GM12878 (cell line): ENCODE data around the gene TDP2. TPM values are rescaled to one million over a fixed set of nuclear protein-coding genes. Genes with fewer than 3 reads are reported as not detected.

Source experiments
- ATAC-seq: fragments of 200-7000 bp; cut with Tn5 transposase; 3 replicates; pipeline ENCODE4 v1.9.1; 2020; ENCODE audit warnings: mild to moderate bottlenecking, moderate library complexity
- BruUV-seq: library from RNA; stranded (reverse); fragments of 400-500 nt; replicated peaks from 2 replicates; lab custom pipeline; 2021; lab: Mats Ljungman, UMichigan
- CTCF ChIA-PET: fragments of 300-600 bp; sonication (Branson Sonifier 250); formaldehyde crosslinking; extraction: SDS; loops from one replicate; lab custom pipeline; 2021; ENCODE audit warnings: inconsistent platforms; lab: Yijun Ruan, JAX
- POLR2A ChIA-PET: fragments of 350-600 bp; formaldehyde crosslinking; extraction: SDS; loops from one replicate; lab custom pipeline; 2021; ENCODE audit warnings: inconsistent platforms; lab: Charles Lee
- RAD21 ChIA-PET: fragments of 300-600 bp; sonication (Branson Sonifier 250); formaldehyde crosslinking; loops from one replicate; lab custom pipeline; 2023; ENCODE audit warnings: antibody characterized with exemption; ENCODE audit not compliant: unreplicated experiment; lab: Charles Lee
- SMC1A ChIA-PET: fragments of 300-600 bp; sonication (Branson Sonifier 250); formaldehyde crosslinking; loops from one replicate; lab custom pipeline; 2023; ENCODE audit not compliant: unreplicated experiment, uncharacterized antibody; lab: Charles Lee
- DNase-seq: peaks from one replicate; pipeline ENCODE4 v3.0.0-alpha.2; 2011; ENCODE audit warnings: low read depth, low spot score
- FAIRE-seq: peaks from 3 replicates; lab custom pipeline; 2011; peaks lifted over from hg19 to GRCh38; lab: Jason Lieb, UNC
- H2AFZ ChIP-seq: 2 replicates; pipeline ENCODE4 v1.6.0; 2011; ENCODE audit warnings: low read depth, low read length, control low read depth; ENCODE audit not compliant: control insufficient read depth
- H3K27ac ChIP-seq: 2 replicates; pipeline ENCODE4 v1.5.1; 2011; ENCODE audit warnings: control low read depth; ENCODE audit not compliant: control insufficient read depth, insufficient read depth
- H3K27me3 ChIP-seq, 2 experiments: replicated peaks in 1 of 2; 2 replicates each; pipeline versions ENCODE4 v1.6.0 to v1.6.1; 2011; ENCODE audit warnings: low read length in 1 of 2; ENCODE audit not compliant: control insufficient read depth in 2 of 2, insufficient read depth in 2 of 2
- H3K36me3 ChIP-seq, 2 experiments: 2 replicates each; pipeline ENCODE4 v1.5.1; 2011; ENCODE audit warnings: low read length in 1 of 2; ENCODE audit not compliant: control insufficient read depth in 2 of 2, insufficient read depth in 2 of 2
- H3K4me1 ChIP-seq: 2 replicates; pipeline ENCODE4 v1.6.1; 2011; ENCODE audit warnings: mild to moderate bottlenecking, low read length, moderate library complexity, mixed read lengths; ENCODE audit not compliant: control insufficient read depth, insufficient read depth
- H3K4me2 ChIP-seq: 2 replicates; pipeline ENCODE4 v1.6.0; 2011; ENCODE audit warnings: control low read depth; ENCODE audit not compliant: control insufficient read depth, insufficient read depth
- H3K4me3 ChIP-seq: fragments of 200-600 bp; sonication (generic); 2 replicates; pipeline ENCODE4 v1.5.1; 2016
- H3K79me2 ChIP-seq: 2 replicates; pipeline ENCODE4 v1.6.0; 2011; ENCODE audit warnings: low read length; ENCODE audit not compliant: control insufficient read depth, insufficient read depth
- H3K9ac ChIP-seq: 2 replicates; pipeline ENCODE4 v1.8.0; 2011; ENCODE audit warnings: low read length, control low read depth, mixed read lengths; ENCODE audit not compliant: control insufficient read depth, insufficient read depth
- H3K9me3 ChIP-seq: replicated peaks from 3 replicates; pipeline ENCODE4 v1.5.1; 2011; ENCODE audit warnings: mild to moderate bottlenecking, low read length; ENCODE audit not compliant: control insufficient read depth, insufficient read depth
- H4K20me1 ChIP-seq: 2 replicates; pipeline ENCODE4 v1.6.0; 2011; ENCODE audit not compliant: control insufficient read depth, insufficient read depth
- CHD4 ChIP-seq: fragments of 200-600 bp; sonication (generic); IDR thresholded peaks from 2 replicates; pipeline ENCODE4 v1.6.1; 2016; ENCODE audit warnings: mild to moderate bottlenecking
- ETV6 ChIP-seq, 2 experiments: fragments of 450-650 bp in 1 of 2; IDR thresholded peaks in 1 of 2; conservative IDR thresholded peaks in 1 of 2; 2 replicates each; pipeline ENCODE4 v1.6.1; 2014; ENCODE audit warnings: antibody characterized with exemption in 1 of 2, borderline replicate concordance in 1 of 2, low read depth in 1 of 2, mild to moderate bottlenecking in 1 of 2, moderate library complexity in 1 of 2
- SREBF2 ChIP-seq: IDR thresholded peaks from 2 replicates; pipeline ENCODE4 v1.6.1; 2012; ENCODE audit warnings: mild to moderate bottlenecking, low read length
- STAT1 ChIP-seq: fragments of 450-650 bp; conservative IDR thresholded peaks from 2 replicates; pipeline ENCODE4 v1.6.1; 2014; ENCODE audit warnings: antibody characterized with exemption, mild to moderate bottlenecking
- SUZ12 ChIP-seq: fragments of 200-600 bp; sonication (generic); IDR thresholded peaks from one replicate; pipeline ENCODE4 v1.6.1; 2018; ENCODE audit warnings: antibody characterized with exemption, mild to moderate bottlenecking; ENCODE audit not compliant: unreplicated experiment
- WGBS: methylation state at CpG from one replicate; pipeline ENCODE4 v1.1.6; 2016; ENCODE audit warnings: low lambda C conversion rate; ENCODE audit not compliant: insufficient replicate concordance, insufficient coverage; ENCODE audit errors: missing lambda C conversion rate; 5-methylcytosine and 5-hydroxymethylcytosine counted together
- in situ Hi-C: fragments of 300-500 bp; cut with MboI; formaldehyde crosslinking; loops from 9 replicates; pipeline ENCODE4 v1.14.3; 2018; ENCODE audit warnings: mixed read lengths
- intact Hi-C: fragments of 100-400 bp; cut with micrococcal nuclease; formaldehyde crosslinking; loops from one replicate; pipeline ENCODE4 v1.14.2; 2022; ENCODE audit not compliant: unreplicated experiment
- polyA plus RNA-seq, 11 experiments: library from polyadenylated mRNA; depleted of rRNA in 4 of 11; unstranded in 6 of 11; stranded (reverse) in 5 of 11; fragments of >200 nt; fragmentation: Nextera tagmentation in 4 of 11; fragmentation: Illumina TruSeq in 1 of 11; extraction: Ambion mirVana in 4 of 11; extraction: Trizol in 1 of 11; gene quantifications; 1 replicate in 1 of 11; 2 replicates in 10 of 11; pipeline versions ENCODE4 v1.2.1 to v1.2.3, GENCODE V29; 2011 to 2016; ENCODE audit warnings: inconsistent platforms in 2 of 11, missing spikeins in 2 of 11, low read depth in 1 of 11
- total RNA-seq, 4 experiments: library from RNA; depleted of rRNA in 3 of 4; stranded (reverse); fragments of >200 nt in 3 of 4; fragmentation: Illumina TruSeq in 1 of 4; extraction: Trizol in 1 of 4; gene quantifications; 2 replicates each; pipeline versions ENCODE4 v1.2.1 to v1.2.3, GENCODE V29; 2013 to 2021

Gene TDP2
- total and polyA plus RNA-seq, 10 of the 15 experiments (the other 5 are each of a cell fraction or from before 2014, with no cell fraction given): 24.4 to 53.3 (median 38.8) TPM

- FAIRE-seq: no peak
- no TSS peak for BruUV-seq
Measured at GRCh38 chr6:24692848-24693592, 26.3 kb upstream of the TDP2 start.

GRCh38 chr6:24692415-24692814 is 25.7 kb upstream of the TDP2 start:
- no peak for FAIRE-seq
- intact Hi-C loops: loop anchor here (5.0 kb wide), 1 partner anchor 410 kb away; no protein-coding TSS in a partner anchor
- SMC1A ChIA-PET: interaction anchor here (1.2 kb wide), 1 partner anchor 108 kb away, joined by 3 read pairs; no protein-coding TSS in a partner anchor
- TF ChIP-seq CHD4 (no peak), SUZ12 (no peak), SREBF2 (no peak), ETV6 (conservative IDR thresholded peaks at IDR 0.05 in 1 of 2, IDR thresholded peaks at IDR 0.05 in 1 of 2; ENCODE audit: borderline replicate concordance in 1 of 2, low read depth in 1 of 2) (no peak)
- H3K9me3 ChIP-seq: no peaks in the 10 kb centered on the region
- no peaks in the 10 kb centered on the region for H3K79me2 ChIP-seq
- in situ Hi-C loops: loop anchor here (10.0 kb wide), 1 partner anchor 408 kb away; no protein-coding TSS in a partner anchor
- POLR2A ChIA-PET: no interaction called here
- WGBS: 80% methylated on average over 3 of the region's 3 CpGs
- no peak overlapping the region for H3K9ac ChIP-seq
- no peak overlapping the region for H3K4me3 ChIP-seq
- no peak overlapping the region for H3K4me2 ChIP-seq
- H2AFZ ChIP-seq: no peak overlapping the region
- CTCF ChIA-PET: interaction anchor here (1.2 to 2.5 kb wide), 6 partner anchors 108 to 409 kb away, joined by 3 to 8 read pairs (median 4); no protein-coding TSS in a partner anchor
- H3K27ac ChIP-seq: no peak overlapping the region
- no peak for ATAC-seq
- no peaks in the 10 kb centered on the region; the same call in 1 of the 2 replicates for H3K4me1 ChIP-seq
- BruUV-seq: no TSS peak
- H4K20me1 ChIP-seq: no peaks in the 10 kb centered on the region
- RAD21 ChIA-PET: interaction anchor here (1.5 kb wide), 1 partner anchor 111 kb away, joined by 4 read pairs; no protein-coding TSS in a partner anchor
- no peaks in the 10 kb centered on the region for H3K27me3 ChIP-seq
- DNase-seq: no peak
- no peaks in the 10 kb centered on the region for H3K36me3 ChIP-seq

More at GRCh38 chr6:24692848-24693592, 26.3 kb upstream of the TDP2 start:
- in situ Hi-C loops: loop anchor here (10.0 kb wide), 1 partner anchor 408 kb away; no protein-coding TSS in a partner anchor
- H3K4me2 ChIP-seq: no peak overlapping the region
- CTCF ChIA-PET: interaction anchor here (0.8 to 2.5 kb wide), 5 partner anchors 8 to 410 kb away, joined by 3 to 8 read pairs (median 4); no protein-coding TSS in a partner anchor
- POLR2A ChIA-PET: no interaction called here
- SMC1A ChIA-PET: no interaction called here
- no peak for TF ChIP-seq STAT1
- RAD21 ChIA-PET: interaction anchor here (1.5 kb wide), 1 partner anchor 112 kb away, joined by 4 read pairs; no protein-coding TSS in a partner anchor
- no peaks in the 10 kb centered on the region for H3K36me3 ChIP-seq
- H3K4me1 ChIP-seq: no peaks in the 10 kb centered on the region; the same call in 1 of the 2 replicates
- no peaks in the 10 kb centered on the region for H4K20me1 ChIP-seq
- no peak overlapping the region for H3K27ac ChIP-seq
- no peaks in the 10 kb centered on the region for H3K9me3 ChIP-seq
- intact Hi-C loops: loop anchor here (5.0 kb wide), 1 partner anchor 411 kb away; no protein-coding TSS in a partner anchor
- no peak overlapping the region for H3K9ac ChIP-seq
- no peaks in the 10 kb centered on the region for H3K27me3 ChIP-seq
- no peak overlapping the region for H3K4me3 ChIP-seq
- H3K79me2 ChIP-seq: no peaks in the 10 kb centered on the region
- 93% methylated on average over 2 of the region's 2 CpGs for WGBS
- no peak for DNase-seq
- H2AFZ ChIP-seq: no peak overlapping the region
- no peak for ATAC-seq
